HG02840 (cell line): ENCODE results near the gene SRL.
"Not testable (repeated sequence)": the region's sequence is repeated elsewhere in the genome, so short reads cannot be mapped to it uniquely, and the experiment has no call there.

ENCODE experiments used
- ATAC-seq: cut with Tn5 transposase; IDR thresholded peaks from one replicate; pipeline ENCODE4 v1.9.1; 2021; ENCODE audit warnings: mild to moderate bottlenecking, moderate library complexity, moderate number of reproducible peaks; ENCODE audit not compliant: unreplicated experiment, low FRiP score

Gene SRL

GRCh38 chr16:4231367-4231766, 10.5 kb downstream of the SRL start:
- no peak for ATAC-seq

DNA sequence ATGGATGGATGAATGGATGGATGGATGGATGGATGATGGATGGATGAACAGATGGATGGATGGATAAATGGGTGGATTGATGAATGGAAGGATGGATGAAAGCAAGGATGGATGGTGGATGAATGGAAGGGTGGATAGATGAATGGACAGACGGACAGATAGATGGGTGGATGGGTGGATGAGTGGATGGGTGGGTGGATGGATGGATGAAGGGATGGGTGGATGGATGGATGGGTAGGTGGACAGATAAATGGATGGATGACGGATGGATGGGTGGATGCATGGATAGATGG, 14.9 kb downstream of the SRL start:
- no peak for ATAC-seq

DNA sequence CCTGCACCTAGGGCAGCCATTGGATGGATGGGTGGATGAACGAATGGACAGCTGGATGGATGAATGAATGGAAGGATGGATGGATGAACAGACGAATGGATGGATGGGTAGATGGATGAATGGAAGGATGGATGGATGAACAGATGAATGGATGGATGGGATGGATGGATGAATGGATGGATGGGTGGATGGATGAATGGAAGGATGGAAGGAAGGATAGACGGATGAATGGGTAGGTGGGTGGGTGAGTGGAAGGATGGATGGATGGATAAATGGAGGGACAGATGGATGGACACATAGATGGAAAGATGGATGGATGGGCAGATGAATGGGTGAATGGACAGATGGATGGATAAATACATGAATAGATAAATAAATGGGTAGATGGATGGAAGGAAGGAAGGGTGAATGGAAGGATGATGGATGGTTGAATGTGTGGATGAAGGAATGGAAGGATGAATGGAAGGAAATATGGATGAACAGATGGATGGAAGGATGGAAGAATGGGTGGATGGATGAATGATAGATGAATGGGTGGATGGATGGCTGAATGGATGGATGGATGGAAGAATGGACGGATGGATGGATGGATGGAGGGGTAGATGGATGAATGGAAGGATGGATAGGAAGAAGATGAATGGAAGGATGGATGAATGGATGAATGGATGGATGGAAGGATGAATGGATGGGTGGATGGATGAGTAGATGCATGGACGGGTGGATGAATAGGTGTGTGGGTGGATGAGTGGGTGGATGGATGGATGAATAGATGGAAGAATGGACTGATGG, 15.4 kb downstream of the SRL start:
- ATAC-seq, result no peak

DNA sequence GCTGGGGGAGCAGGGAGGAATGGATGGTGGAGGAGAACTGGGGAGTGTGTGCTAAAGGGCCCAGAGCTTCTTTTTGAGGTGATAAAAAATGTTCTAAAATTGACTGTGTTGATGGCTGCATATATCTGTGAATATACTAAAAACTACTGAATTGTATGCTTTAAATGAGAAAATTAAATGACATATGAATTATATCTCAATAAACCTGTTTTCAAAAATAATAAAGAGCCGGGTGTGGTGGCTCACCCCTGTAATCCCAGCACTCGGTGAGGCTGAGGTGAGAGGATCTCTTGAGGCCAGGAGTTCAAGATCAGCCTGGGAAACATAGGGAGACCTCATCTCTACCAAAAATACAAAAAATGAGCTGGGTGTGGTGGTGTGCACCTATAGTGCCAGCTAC, 16.8 kb downstream of the SRL start:
- no peak for ATAC-seq

- no peak for ATAC-seq
Measured at GRCh38 chr16:4220358-4220757, 21.5 kb downstream of the SRL start.

DNA sequence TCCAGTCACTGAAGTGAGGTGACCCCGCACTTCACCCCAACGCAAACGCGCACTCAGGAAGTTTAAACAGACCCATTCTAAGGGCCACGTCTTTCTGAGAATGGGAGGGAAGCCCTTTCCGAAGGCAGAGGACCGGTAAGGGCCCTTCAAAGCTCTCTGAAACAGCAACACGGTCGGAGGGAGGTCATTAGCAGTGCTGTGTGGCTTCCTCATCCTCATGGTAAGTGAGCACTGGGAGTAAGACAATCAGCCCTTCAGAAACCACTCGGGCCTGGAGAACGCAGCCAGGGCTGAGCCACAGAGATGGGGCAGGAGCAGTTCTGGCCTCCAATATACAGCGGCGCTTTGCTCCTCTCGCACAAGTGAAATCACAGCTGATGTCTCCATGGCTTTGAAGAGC, 23.7 kb downstream of the SRL start:
- ATAC-seq, result no peak

DNA sequence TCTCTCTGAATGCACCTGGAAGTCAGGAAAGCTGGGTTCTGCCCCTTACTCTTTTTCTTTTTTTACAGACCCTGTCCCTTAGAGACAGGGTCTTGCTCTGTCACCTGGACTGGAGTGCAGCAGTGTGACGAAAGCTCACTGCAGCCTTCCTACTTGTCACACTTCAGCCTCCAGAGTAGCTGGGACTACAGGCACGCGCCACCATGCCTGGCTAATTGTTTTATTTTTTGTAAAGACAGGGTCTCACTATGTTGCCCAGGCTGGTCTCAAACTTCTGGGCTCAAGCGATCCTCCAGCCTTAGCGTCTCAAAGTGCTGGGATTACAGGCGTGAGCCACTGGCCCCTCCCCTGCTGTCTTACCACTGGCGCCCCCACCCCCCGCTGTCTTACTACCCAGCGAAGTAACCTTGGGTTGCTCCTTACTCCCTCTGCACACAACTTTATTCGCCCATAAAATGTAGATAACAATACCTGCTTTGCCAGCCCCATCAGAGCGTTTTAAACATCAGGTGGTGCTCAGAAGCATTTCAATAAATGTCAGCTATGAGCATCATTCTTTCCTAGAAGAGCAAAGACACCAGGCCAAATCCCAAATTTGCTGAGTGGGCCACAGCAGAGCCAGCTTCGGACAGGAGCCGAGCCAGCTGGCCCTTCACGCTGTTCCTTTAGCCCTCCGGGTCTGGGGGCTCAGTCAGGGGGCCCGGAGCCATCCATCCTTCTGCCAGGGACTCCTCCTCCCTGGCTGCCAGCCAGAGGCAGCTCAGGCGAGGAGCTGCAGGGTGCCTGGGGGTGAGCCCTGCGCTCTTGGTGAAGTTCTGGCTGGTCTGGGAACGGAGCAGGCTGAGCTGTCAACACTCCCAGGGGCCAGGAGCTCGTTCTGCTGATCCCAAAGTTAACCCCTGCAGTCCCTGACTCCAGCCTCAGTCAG, 24.4 kb downstream of the SRL start:
- ATAC-seq, result no peak

DNA sequence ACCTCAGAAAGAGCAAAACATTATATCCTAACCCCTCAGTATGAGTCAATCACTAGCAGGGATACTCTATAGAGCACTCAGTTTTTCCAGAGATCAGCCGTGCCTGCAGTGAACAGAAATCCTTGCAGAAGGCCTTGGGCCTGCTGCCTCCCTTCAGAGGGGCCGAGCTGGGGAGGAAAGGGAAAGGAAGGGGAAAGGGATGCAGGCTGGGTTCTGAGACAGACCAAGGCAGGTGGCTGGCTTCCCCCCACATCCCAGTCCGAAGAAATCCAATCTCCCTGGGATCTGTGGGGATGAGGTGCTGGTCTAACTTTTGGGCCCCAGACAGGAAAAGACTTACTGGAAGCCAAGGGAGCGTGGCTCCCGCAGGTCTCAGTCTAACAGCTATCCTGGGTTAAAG, 25.3 kb downstream of the SRL start:
- no peak for ATAC-seq

DNA sequence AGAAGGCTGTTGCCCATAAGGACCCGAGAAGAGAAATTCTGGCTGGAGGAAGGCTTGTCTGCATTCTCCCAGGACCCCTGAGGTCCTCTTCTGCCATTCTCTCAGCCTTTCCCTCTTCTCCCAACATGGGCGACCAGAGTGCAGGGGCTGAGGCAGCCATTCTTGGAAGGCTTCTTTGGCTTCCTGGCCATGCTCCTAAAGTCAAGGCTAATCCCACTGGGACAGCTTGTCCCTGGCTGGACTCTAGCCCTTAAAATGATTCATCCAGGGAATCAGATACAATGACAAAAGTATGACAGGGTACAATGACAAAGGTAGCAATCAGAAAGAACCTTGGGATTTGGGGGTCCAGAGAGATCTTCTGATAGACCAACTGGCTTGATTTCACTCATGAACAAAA, 26.8 kb downstream of the SRL start:
- no peak for ATAC-seq

- ATAC-seq, result no peak
Measured at GRCh38 chr16:4214215-4214621, 27.7 kb downstream of the SRL start.

- ATAC-seq, result no peak
Measured at GRCh38 chr16:4213737-4214136, 28.1 kb downstream of the SRL start.

DNA sequence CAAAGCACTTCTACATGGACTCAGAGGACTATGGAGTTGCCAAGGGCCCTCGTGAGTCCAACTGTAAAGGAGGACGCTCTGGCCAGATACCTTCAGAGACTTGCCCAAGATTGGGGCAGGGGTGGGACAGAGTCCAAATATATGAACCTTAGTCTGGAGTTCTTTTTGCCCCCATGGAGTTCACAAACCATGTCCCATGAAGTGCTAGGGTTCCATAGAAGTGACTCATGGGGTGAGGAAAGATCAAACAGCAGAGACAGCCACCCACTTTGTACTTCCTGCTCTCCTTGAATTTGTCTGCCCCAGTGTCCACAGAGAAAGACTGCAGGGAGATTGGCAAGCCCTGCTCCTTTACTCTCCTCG, 29.0 kb downstream of the SRL start:
- ATAC-seq, result no peak

- no peak for ATAC-seq
Measured at GRCh38 chr16:4212211-4212933, 29.5 kb downstream of the SRL start.

DNA sequence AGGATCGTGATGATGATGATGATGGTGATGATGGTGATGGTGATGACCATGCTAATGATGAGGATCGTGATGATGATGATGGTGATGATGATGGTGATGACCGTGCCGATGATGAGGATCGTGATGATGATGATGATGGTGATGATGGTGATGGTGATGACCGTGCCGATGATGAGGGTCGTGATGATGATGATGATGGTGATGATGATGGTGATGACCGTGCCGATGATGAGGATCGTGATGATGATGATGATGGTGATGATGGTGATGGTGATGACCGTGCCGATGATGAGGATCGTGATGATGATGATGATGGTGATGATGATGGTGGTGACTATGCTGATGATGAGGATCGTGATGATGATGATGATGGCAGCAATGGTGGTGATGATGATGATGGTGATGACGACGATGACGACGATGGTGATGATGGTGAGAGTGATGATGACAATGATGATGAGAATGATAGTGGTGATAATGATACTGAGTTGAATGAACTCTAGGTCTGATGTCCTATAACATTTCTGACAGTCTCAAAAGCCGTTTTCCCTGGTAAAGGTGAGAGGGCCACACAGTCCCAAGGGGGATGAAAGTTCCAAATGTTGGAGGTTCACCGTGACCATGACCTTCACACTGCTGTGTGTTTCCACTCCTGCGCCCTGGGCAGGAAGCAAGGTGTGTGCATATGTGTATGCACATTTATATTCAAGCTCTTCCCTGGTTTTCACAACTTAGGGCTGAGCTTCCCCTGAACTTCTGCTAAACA, 30.3 kb downstream of the SRL start:
- not testable (repeated sequence) for ATAC-seq

- ATAC-seq, result no peak
Measured at GRCh38 chr16:4209666-4210065, 32.2 kb downstream of the SRL start.

DNA sequence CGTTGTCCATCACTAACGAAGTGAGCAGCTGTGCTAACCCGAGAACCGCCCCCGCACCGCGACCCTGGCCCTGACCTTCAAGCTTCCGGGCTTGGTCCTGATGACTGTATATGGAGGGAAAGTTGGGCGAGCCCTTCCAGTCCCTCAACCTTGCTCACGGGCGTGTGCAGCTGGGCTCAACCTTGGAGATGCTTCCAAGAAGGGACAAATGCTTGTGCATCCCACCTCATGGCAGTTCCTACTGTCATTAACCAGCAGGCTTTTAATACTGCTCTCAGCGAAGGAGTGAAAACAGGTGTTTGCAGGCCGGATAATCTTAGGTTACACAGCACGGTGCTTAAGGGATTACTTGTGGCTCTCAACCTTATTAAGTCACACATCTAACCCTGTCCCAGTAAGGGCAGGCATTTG, 33.5 kb downstream of the SRL start:
- ATAC-seq, result no peak

DNA sequence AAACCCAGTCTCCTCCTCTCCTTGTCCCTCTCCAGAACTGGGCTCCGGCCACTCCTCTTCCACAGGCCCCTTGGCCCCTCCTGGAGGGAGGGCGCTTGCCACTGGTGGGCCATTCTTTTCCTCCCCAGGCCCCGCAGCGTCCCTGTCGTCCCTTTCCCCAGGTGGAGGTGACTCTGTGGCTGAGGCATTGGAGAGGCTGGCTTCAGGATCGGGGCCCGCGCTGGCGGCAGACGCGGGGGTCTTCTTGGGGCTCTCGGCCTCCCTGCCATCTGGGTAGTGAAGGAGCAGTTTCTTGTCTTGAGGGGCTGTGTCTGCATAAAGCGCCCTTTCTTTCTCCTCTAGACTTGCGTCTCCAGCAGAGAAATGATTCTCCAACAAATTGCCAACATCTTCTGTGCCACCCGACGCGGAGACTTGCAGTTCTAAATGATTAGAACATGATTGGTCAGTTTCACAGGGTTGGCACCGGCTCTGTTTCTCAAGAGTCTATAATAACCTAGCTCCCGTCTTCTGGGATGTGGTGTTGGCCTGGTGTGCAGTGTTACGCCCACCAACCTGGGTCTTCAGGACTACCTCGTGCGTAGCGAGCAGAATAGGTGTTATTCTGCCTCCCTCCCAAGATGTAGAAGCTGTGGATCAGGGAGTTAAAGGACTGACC, 34.1 kb downstream of the SRL start:
- ATAC-seq, result no peak

DNA sequence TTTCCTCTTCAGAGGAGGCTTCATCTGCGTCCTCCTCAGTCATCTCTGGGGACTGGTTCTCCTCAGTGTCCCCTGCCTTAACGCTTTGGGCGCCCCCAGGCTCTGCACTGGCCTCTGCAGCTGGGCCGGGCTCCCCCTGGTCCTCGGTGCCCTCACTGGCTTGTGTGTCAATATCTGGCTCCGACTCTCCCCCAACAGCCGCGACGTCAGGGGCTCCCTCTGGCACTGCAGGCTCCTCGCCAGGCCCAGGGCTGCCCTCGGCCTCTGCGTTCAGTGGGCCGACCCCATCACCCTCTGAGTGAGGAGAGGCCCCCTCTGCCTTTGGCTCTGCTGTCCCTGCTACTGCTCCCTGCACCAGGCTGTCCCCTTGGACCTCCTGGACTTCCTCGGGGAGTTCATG, 34.7 kb downstream of the SRL start:
- ATAC-seq, result no peak

DNA sequence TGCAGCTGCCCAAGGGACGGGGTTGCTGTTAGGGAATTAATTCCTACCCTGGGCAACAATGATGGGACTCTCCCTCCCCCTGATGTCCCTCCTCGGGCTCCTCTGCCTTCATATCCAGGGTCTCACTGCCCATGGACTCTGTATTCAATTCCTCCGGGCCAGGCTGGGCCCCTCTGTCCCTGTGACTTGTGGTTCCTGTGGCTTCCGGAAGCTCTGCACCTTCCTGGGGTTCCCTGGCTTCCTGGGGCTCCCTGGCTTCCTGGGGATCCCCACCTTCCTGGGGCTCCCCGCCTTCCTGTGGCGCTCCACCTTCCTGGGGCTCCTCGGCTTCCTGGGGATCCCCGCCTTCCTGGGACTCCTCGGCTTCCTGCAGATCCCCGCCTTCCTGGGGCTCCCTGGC, 35.2 kb downstream of the SRL start:
- no peak for ATAC-seq

DNA sequence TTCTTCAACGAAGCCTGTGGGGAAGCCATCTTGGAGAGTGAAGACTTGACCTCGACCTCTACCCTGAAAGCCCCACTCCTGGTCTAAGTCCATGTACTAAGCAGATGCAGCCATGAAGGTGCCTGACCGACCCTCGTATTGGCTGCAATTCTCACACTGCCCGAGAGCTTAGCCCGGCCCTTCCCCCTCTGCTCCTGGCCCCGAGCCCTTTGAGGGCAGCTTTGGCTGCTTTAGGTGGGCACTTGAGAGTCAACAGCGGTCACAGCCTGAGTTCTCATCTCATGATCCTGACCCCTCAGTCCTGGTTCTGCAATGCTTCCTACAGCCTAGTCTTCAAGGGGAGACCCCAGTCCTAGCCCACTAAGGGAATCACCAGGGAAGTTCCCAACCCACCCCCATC, 35.9 kb downstream of the SRL start:
- no peak for ATAC-seq
